K562 (cell line): ENCODE data around the gene C3. TPM values are rescaled to one million over a fixed set of nuclear protein-coding genes. Genes with fewer than 3 reads are reported as not detected.

Experiments
- ATAC-seq: fragments of 200-7000 bp; cut with Tn5 transposase; 3 replicates; pipeline ENCODE4 v1.9.1; 2020; ENCODE audit warnings: moderate library complexity
- BruUV-seq: library from RNA; stranded (reverse); fragments of 400-500 nt; replicated peaks from 2 replicates; lab custom pipeline; 2021; lab: Mats Ljungman, UMichigan
- CTCF ChIA-PET: fragments of 300-600 bp; formaldehyde crosslinking; extraction: SDS; loops from one replicate; lab custom pipeline; 2021; ENCODE audit warnings: low intra/inter-chr PET ratio; lab: Yijun Ruan, JAX
- POLR2A ChIA-PET: fragments of 300-600, 350-650 bp; sonication (Branson Sonifier 250); formaldehyde crosslinking; extraction: SDS; loops from one replicate; lab custom pipeline; 2021; ENCODE audit warnings: antibody characterized with exemption, inconsistent platforms; lab: Yijun Ruan, JAX
- DNase-seq, 4 experiments: peaks; one replicate each; pipeline versions ENCODE4 v3.0.0 to v3.0.0-alpha.2; 2011 to 2018; ENCODE audit warnings: low spot score in 3 of 4, mixed read lengths in 3 of 4; ENCODE audit errors: extremely low read depth in 1 of 4
- FAIRE-seq: peaks from 2 replicates; lab custom pipeline; 2011; peaks lifted over from hg19 to GRCh38; lab: Jason Lieb, UNC
- H2AFZ ChIP-seq: 2 replicates; pipeline ENCODE4 v1.6.0; 2011; ENCODE audit warnings: low read depth, low read length, control low read depth, inconsistent platforms
- H3K27ac ChIP-seq: fragments of 200-600 bp; 3 replicates; pipeline ENCODE4 v1.8.0; 2011; ENCODE audit warnings: low read depth, mild to moderate bottlenecking, control low read depth, inconsistent platforms, low read length, moderate library complexity, mixed read lengths; ENCODE audit errors: extremely low read depth
- H3K27me3 ChIP-seq, 2 experiments: fragments of 300-600 bp in 1 of 2; 2 replicates in 1 of 2; 3 replicates in 1 of 2; pipeline versions ENCODE4 v1.6.0 to v1.8.0; 2011; ENCODE audit warnings: inconsistent platforms in 2 of 2, low read length in 2 of 2, mild to moderate bottlenecking in 1 of 2, mixed read lengths in 1 of 2, moderate library complexity in 1 of 2; ENCODE audit not compliant: control insufficient read depth in 2 of 2, insufficient read depth in 2 of 2
- H3K36me3 ChIP-seq: fragments of 300-600 bp; 3 replicates; pipeline ENCODE4 v1.8.0; 2011; ENCODE audit warnings: mild to moderate bottlenecking, low read length, inconsistent platforms; ENCODE audit not compliant: control insufficient read depth, insufficient read depth
- H3K4me1 ChIP-seq, 2 experiments: fragments of 200-600 bp in 1 of 2; replicated peaks in 1 of 2; 2 replicates in 1 of 2; 3 replicates in 1 of 2; pipeline versions ENCODE4 v1.5.1 to v1.8.0; 2011; ENCODE audit warnings: inconsistent platforms in 2 of 2, low read length in 2 of 2, mild to moderate bottlenecking in 1 of 2, mixed read lengths in 1 of 2, moderate library complexity in 1 of 2; ENCODE audit not compliant: control insufficient read depth in 2 of 2, insufficient read depth in 2 of 2
- H3K4me2 ChIP-seq: 2 replicates; pipeline ENCODE4 v1.6.1; 2011; ENCODE audit warnings: low read length, control low read depth, inconsistent platforms, mixed read lengths; ENCODE audit not compliant: insufficient read depth
- H3K4me3 ChIP-seq: fragments of 200-600 bp; sonication (generic), shearing (Covaris generic); 2 replicates; pipeline ENCODE4 v1.5.1; 2016; ENCODE audit warnings: control low read depth, inconsistent platforms
- H3K79me2 ChIP-seq: fragments of 200-600 bp; 3 replicates; pipeline ENCODE4 v1.8.0; 2011; ENCODE audit warnings: low read length, inconsistent platforms; ENCODE audit not compliant: control insufficient read depth, insufficient read depth
- H3K9ac ChIP-seq, 2 experiments: 2 replicates each; pipeline versions ENCODE4 v1.6.0 to v1.6.1; 2011; ENCODE audit warnings: low read depth in 2 of 2, low read length in 2 of 2, control low read depth in 1 of 2, inconsistent platforms in 1 of 2, mild to moderate bottlenecking in 1 of 2, mixed read lengths in 1 of 2; ENCODE audit not compliant: insufficient read depth in 1 of 2
- H3K9me1 ChIP-seq: one replicate; pipeline ENCODE4 v1.6.0; 2011; ENCODE audit warnings: inconsistent platforms, mild to moderate bottlenecking, low read length, moderate library complexity; ENCODE audit not compliant: control insufficient read depth, insufficient read depth
- H3K9me3 ChIP-seq: replicated peaks from 2 replicates; pipeline ENCODE4 v1.5.1; 2011; ENCODE audit warnings: low read depth, low read length, inconsistent platforms; ENCODE audit not compliant: control insufficient read depth, insufficient read depth
- H4K20me1 ChIP-seq: replicated peaks from 2 replicates; pipeline ENCODE4 v1.6.1; 2011; ENCODE audit warnings: low read length, inconsistent platforms, mixed read lengths; ENCODE audit not compliant: control insufficient read depth, insufficient read depth
- HIVEP1 ChIP-seq: fragments of 250-450 bp; sonication (Bioruptor Pico); IDR thresholded peaks from 2 replicates; pipeline ENCODE4 v1.4.0; 2020; ENCODE audit warnings: mild to moderate bottlenecking
- WGBS: fragments of 100-300 bp; shearing (Covaris generic); methylation state at CpG from one replicate; pipeline ENCODE4 v1.1.6; 2016; ENCODE audit warnings: low coverage, mixed read lengths; ENCODE audit not compliant: insufficient coverage; ENCODE audit errors: missing lambda C conversion rate; 5-methylcytosine and 5-hydroxymethylcytosine counted together
- in situ Hi-C: fragments of 300-500 bp; cut with MboI; formaldehyde crosslinking; loops from 4 replicates; pipeline ENCODE4 v1.15.0; 2018; ENCODE audit warnings: inconsistent platforms, mixed read lengths
- intact Hi-C: fragments of 100-400 bp; cut with micrococcal nuclease; formaldehyde crosslinking; loops from 2 replicates; pipeline ENCODE4 v1.14.2; 2022
- polyA plus RNA-seq, 8 experiments: library from polyadenylated mRNA; depleted of rRNA in 4 of 8; stranded (reverse) in 5 of 8; unstranded in 3 of 8; fragments of >200 nt; fragmentation: Nextera tagmentation in 2 of 8; fragmentation: Illumina TruSeq in 1 of 8; extraction: Ambion mirVana in 2 of 8; extraction: Trizol in 1 of 8; gene quantifications; 2 replicates each; pipeline versions ENCODE4 v1.2.1 to v1.2.3, GENCODE V29; 2011 to 2014; ENCODE audit warnings: inconsistent platforms in 1 of 8, missing spikeins in 1 of 8
- total RNA-seq, 7 experiments: library from RNA; depleted of rRNA in 6 of 7; stranded (reverse); fragments of >200 nt in 6 of 7; fragmentation: Illumina TruSeq in 2 of 7; extraction: Trizol in 2 of 7; gene quantifications; 2 replicates each; pipeline versions ENCODE4 v1.2.1 to v1.2.3, GENCODE V29; 2011 to 2021; ENCODE audit warnings: low replicate concordance in 1 of 7
- TF ChIP-seq, protein P1 (sequence below), 3 experiments: IDR thresholded peaks in 2 of 3; conservative IDR thresholded peaks in 1 of 3; 2 replicates each; pipeline ENCODE4 v1.5.1; 2011 to 2012; ENCODE audit warnings: low read length in 3 of 3, mild to moderate bottlenecking in 3 of 3, control low read depth in 2 of 3, improper control_type of control experiment in 1 of 3, inconsistent platforms in 1 of 3, low read depth in 1 of 3, mixed read lengths in 1 of 3, moderate library complexity in 1 of 3; ENCODE audit not compliant: insufficient read depth in 2 of 3

Gene C3
- total and polyA plus RNA-seq, 9 of the 15 experiments (the other 6 are each of a cell fraction or from before 2014, with no cell fraction given): 0.59 to 10.6 (median 2.2) TPM

DNA sequence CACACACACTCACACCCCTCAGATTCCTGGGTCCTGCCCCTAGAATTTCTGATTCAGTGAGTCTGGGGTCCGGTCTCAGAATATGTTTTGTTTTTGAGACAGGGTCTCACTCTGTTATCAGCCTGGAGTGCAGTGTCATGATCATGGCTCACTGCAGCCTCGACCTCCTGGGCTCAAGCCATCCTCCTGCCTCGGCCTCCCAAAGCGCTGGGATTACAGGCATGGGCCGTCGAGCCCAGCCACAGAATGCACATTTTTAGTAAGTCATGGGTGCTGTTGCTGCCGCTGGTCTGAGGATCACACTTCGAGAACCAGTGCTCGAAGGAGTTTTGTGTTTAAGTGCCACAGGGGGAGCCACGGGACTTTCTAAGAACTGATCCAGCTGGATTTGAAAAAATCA is 28.4 kb downstream of the C3 start:
- no TSS peak for BruUV-seq

More for the DNA sequence above, 28.4 kb downstream of the C3 start:
- Histone ChIP-seq H3K9me3 (no peaks in the 10 kb centered on the region; the same call in 1 of the 2 replicates), H3K4me3 (no peak overlapping the region), H3K36me3 (no peaks in the 10 kb centered on the region), H3K9ac (no peak overlapping the region), H3K27ac (no peak overlapping the region), H4K20me1 (no peaks in the 10 kb centered on the region), H3K79me2 (no peaks in the 10 kb centered on the region), H3K4me1 (peaks cover under 1 to 21% of the 10 kb centered on the region in 2 experiments; a peak in 3 of 5 replicates), H3K9me1 (no peaks in the 10 kb centered on the region), H2AFZ (no peak overlapping the region), H3K4me2 (no peak overlapping the region), H3K27me3 (no peaks in the 10 kb centered on the region)
- in situ Hi-C loops (no loop called here), intact Hi-C loops (no loop called here)
- ChIA-PET POLR2A (no interaction called here), CTCF (no interaction called here)
- TF ChIP-seq, protein P1, sequence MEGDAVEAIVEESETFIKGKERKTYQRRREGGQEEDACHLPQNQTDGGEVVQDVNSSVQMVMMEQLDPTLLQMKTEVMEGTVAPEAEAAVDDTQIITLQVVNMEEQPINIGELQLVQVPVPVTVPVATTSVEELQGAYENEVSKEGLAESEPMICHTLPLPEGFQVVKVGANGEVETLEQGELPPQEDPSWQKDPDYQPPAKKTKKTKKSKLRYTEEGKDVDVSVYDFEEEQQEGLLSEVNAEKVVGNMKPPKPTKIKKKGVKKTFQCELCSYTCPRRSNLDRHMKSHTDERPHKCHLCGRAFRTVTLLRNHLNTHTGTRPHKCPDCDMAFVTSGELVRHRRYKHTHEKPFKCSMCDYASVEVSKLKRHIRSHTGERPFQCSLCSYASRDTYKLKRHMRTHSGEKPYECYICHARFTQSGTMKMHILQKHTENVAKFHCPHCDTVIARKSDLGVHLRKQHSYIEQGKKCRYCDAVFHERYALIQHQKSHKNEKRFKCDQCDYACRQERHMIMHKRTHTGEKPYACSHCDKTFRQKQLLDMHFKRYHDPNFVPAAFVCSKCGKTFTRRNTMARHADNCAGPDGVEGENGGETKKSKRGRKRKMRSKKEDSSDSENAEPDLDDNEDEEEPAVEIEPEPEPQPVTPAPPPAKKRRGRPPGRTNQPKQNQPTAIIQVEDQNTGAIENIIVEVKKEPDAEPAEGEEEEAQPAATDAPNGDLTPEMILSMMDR (IDR thresholded peaks at IDR 0.05 in 2 of 3, conservative IDR thresholded peaks at IDR 0.05 in 1 of 3; ENCODE audit: insufficient read depth in 2 of 3, low read depth in 1 of 3, low read length in 3 of 3): peak in 1 of 3 experiments; percentile 14; a peak in 1 of 6 replicates
- TF ChIP-seq HIVEP1 (CRISPR knock-in tag): no peak
- no peak for ATAC-seq
- no peak for DNase-seq
- no peak for FAIRE-seq
- 24% methylated on average over 10 of the region's 10 CpGs for WGBS
